ENCODE data around the gene SBF2. TPM values are rescaled to one million over a fixed set of nuclear protein-coding genes. Genes with fewer than 3 reads are reported as not detected.

Gene SBF2
- total RNA-seq, 1 donor from 2014 or later = 24.0 TPM

DNA sequence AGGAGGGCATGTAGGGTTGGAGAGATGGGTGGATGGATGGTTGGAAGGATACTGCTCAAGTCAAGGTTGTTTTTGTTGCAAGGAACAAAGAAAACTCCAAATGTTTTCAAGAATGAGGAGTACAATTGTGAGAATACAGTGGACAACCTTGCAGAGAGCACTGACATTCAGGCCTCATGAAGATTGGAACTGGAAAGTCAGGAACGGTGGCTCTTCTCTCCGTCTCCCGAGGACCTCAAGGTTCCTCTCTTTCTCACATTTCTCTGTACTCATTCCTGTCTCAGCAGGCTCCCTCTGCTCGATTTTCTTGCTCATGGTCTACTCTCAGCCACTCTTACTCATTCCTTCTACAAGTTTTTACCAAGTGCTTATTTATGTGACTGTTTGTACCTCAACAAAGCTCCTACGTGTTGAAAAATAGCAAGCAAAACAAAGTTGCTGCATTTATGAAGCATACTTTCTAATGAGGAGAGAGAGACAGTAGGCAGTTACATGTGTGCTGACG is 532.5 kb downstream of the SBF2 start:
- no peak for FAIRE-seq

DNA sequence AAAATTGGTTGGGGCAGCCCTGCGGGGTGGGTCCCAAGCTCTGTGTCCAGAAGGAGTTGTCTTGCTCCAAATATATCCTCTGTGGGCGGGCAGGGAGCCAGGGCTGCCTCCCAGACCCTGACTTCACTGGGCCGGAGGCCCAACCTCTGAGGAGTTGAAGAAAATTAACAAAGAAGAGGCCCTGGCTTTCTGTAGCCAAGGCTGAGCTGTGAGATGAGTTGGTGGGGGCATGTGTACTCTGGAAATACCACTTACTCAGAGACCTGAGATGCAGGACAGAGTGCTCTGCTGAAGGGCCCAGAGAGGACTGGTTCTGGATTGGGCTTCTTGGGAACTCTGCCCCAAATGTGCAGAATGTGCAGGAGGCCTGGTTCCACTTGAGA is 533.8 kb downstream of the SBF2 start:
- no peak for DNase-seq (ENCODE audit: low read depth)
- Histone ChIP-seq H3K4me3 (ENCODE audit: low read depth, low read length) (no peak overlapping the region), H3K27me3 (ENCODE audit: control insufficient read depth, insufficient read depth, low read length) (no peaks in the 10 kb centered on the region), H3K36me3 (ENCODE audit: control insufficient read depth, insufficient read depth, low read length) (no peaks in the 10 kb centered on the region)
- TF ChIP-seq, protein P1, sequence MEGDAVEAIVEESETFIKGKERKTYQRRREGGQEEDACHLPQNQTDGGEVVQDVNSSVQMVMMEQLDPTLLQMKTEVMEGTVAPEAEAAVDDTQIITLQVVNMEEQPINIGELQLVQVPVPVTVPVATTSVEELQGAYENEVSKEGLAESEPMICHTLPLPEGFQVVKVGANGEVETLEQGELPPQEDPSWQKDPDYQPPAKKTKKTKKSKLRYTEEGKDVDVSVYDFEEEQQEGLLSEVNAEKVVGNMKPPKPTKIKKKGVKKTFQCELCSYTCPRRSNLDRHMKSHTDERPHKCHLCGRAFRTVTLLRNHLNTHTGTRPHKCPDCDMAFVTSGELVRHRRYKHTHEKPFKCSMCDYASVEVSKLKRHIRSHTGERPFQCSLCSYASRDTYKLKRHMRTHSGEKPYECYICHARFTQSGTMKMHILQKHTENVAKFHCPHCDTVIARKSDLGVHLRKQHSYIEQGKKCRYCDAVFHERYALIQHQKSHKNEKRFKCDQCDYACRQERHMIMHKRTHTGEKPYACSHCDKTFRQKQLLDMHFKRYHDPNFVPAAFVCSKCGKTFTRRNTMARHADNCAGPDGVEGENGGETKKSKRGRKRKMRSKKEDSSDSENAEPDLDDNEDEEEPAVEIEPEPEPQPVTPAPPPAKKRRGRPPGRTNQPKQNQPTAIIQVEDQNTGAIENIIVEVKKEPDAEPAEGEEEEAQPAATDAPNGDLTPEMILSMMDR (IDR thresholded peaks at IDR 0.05; ENCODE audit: insufficient read depth, low read length, severe bottlenecking) = no peak
- no peak for FAIRE-seq

More for the DNA sequence above, 532.5 kb downstream of the SBF2 start:
- H3K27me3 ChIP-seq (ENCODE audit: control insufficient read depth, insufficient read depth, low read length) = no peaks in the 10 kb centered on the region
- H3K4me3 ChIP-seq (ENCODE audit: low read depth, low read length) = no peak overlapping the region
- TF ChIP-seq, protein P1 (IDR thresholded peaks at IDR 0.05; ENCODE audit: insufficient read depth, low read length, severe bottlenecking) = no peak
- no peaks in the 10 kb centered on the region for H3K36me3 ChIP-seq (ENCODE audit: control insufficient read depth, insufficient read depth, low read length)
- DNase-seq (ENCODE audit: low read depth) = peak; percentile 70

DNA sequence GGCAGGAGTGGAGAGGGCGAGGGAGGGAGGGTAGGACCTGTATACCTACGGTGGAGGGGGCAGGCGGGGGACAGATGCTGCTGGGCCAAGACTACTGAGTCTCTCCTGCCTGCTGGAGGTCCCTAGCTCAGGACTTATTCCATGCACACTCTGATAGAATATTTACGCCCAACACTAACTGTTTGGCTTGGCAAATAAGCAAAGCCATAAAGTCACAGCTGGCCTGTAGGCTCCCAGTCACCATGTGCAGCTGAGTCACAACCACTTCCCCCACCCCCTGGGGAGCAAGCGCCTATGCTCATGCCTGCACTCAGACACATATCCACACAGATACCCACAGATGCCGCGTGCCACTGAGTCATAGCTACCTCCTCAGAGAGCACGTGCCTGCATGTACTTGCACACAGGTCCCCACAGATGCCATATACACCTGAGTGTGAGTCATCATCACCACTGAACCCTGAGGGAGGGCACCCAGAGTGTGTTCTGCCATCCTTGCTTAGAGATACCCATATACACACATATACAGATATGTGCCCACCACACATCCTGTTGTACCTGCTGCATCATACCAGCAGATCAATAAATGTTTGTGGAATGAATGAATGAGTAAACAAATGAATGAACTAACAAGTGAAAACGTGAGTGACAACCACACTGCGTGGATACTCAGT is 534.4 kb downstream of the SBF2 start:
- TF ChIP-seq, protein P1 (IDR thresholded peaks at IDR 0.05; ENCODE audit: insufficient read depth, low read length, severe bottlenecking) = no peak
- H3K36me3 ChIP-seq (ENCODE audit: control insufficient read depth, insufficient read depth, low read length) = no peaks in the 10 kb centered on the region
- H3K27me3 ChIP-seq (ENCODE audit: control insufficient read depth, insufficient read depth, low read length) = no peaks in the 10 kb centered on the region
- H3K4me3 ChIP-seq (ENCODE audit: low read depth, low read length) = peak overlapping the region; percentile 50
- FAIRE-seq (peak; percentile 93), DNase-seq (ENCODE audit: low read depth) (peak; percentile 100)

DNA sequence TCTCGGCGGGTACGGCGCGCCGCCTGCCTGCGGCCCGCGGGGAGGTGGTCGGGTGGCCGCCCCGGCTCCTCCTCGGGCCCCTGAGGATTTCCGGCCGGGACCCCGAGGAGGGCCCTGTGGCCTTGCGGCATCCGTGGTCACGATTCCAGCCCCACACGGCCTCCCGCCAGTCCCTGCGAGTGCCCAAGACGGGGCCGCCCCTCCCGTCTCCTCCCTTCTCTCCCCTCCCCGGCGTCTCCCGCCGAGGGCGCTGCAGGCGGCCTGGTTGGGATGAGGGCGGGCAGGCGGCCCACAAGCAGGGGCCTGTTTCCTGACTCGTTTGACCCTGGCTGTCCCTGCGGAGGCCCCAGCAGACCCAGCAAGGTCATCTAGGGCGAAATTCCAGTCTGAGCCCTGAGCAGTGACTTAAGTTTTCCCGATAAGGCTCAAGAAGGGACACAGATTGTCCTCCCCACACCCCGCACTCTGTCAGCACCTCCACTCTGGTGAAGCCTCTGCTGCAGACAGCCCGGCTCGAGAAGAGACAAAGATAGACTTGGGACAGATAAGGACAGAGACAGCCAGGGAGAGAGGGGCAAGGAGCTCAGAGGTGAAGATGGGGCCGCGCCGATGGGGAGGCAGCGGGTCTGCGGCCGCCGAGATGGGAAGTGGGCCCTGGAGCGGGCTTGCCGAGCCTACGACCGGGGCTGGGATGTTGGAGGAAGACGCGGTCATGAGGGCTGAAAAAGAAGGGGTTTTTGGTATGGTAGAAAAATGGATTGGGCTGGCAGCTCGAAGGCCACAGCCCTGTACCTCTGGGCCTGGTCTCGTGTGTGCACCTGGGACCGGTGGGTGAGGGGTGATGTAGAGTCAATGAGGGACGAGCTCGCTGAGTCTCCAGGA is 535.1 kb downstream of the SBF2 start:
- FAIRE-seq = no peak
- DNase-seq (ENCODE audit: low read depth) = peak; percentile 45
- TF ChIP-seq, protein P1 (IDR thresholded peaks at IDR 0.05; ENCODE audit: insufficient read depth, low read length, severe bottlenecking) = peak; percentile 39

DNA sequence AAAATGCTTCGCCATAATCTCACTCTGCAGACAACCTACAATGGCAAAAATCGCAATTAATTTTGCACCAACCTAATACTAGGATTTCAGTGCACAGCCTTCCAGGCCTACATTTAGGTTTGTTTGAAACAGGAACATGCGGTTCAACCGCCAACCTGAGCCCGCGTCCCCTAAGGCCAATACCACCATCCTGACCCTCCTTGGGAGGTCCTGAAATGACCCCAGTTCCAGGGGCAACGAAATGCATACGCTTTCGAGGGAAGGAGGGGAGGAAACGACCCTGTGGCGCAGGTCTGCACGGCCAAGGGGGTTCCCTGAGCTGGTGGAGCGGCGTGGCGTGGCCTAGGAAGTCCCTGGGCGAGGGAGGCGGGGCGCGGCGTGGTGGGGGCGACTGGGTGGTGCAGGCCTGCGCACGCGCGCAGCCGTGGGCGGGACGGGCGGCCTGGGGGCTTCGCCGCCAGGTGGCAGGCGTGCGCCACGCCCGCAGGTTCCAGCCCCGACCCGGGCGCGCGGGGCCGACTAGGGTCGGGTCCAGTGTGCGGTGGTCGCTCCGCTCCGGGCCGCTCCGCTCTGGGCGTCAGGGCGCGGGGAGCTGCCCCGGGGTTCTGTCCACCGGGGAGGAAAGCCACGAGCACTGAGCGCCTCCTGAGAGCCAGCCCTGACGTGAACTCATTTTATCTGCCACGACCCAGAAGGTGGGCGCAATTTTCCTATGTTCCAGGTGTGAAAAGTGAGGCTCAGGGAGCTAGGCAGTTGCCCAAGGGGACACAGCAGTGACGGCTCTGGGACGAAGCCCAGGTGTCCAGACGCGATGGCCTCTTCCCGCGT is 536.0 kb downstream of the SBF2 start:
- no peak for FAIRE-seq

More for the DNA sequence above, 535.1 kb downstream of the SBF2 start:
- H3K36me3 ChIP-seq (ENCODE audit: control insufficient read depth, insufficient read depth, low read length) = no peaks in the 10 kb centered on the region
- peak overlapping the region; percentile 50 for H3K4me3 ChIP-seq (ENCODE audit: low read depth, low read length)
- no peaks in the 10 kb centered on the region for H3K27me3 ChIP-seq (ENCODE audit: control insufficient read depth, insufficient read depth, low read length)

More for the DNA sequence above, 536.0 kb downstream of the SBF2 start:
- no peaks in the 10 kb centered on the region for H3K36me3 ChIP-seq (ENCODE audit: control insufficient read depth, insufficient read depth, low read length)
- H3K4me3 ChIP-seq (ENCODE audit: low read depth, low read length) = peak overlapping the region; percentile 50
- no peaks in the 10 kb centered on the region for H3K27me3 ChIP-seq (ENCODE audit: control insufficient read depth, insufficient read depth, low read length)
- TF ChIP-seq, protein P1 (IDR thresholded peaks at IDR 0.05; ENCODE audit: insufficient read depth, low read length, severe bottlenecking) = peak; percentile 68
- DNase-seq (ENCODE audit: low read depth) = peak; percentile 46

Measured in bronchial epithelial cell (primary cell).